HepG2 (cell line): Measurements from ENCODE around the gene SIRT5. TPM values are rescaled to one million over a fixed set of nuclear protein-coding genes. Genes with fewer than 3 reads are reported as not detected.

Experiments
- FOXO1 ChIP-seq: sonication (generic); formaldehyde crosslinking; IDR thresholded peaks from 2 replicates; pipeline ENCODE4 v1.4.0; 2020; ENCODE audit warnings: missing genetic modification reagents
- KLF13 ChIP-seq: sonication (generic); formaldehyde crosslinking; IDR thresholded peaks from 2 replicates; pipeline ENCODE4 v1.4.0; 2020; ENCODE audit warnings: mild to moderate bottlenecking, missing genetic modification reagents
- PAWR ChIP-seq: sonication (generic); formaldehyde crosslinking; IDR thresholded peaks from 2 replicates; pipeline ENCODE4 v1.4.0; 2020; ENCODE audit warnings: missing genetic modification reagents, mild to moderate bottlenecking, borderline replicate concordance
- SETDB1 ChIP-seq: sonication (generic); formaldehyde crosslinking; IDR thresholded peaks from 2 replicates; pipeline ENCODE4 v1.5.1; 2020; ENCODE audit warnings: missing genetic modification reagents, mild to moderate bottlenecking, borderline replicate concordance
- SIN3A ChIP-seq: IDR thresholded peaks from 2 replicates; pipeline ENCODE4 v1.6.1; 2011; ENCODE audit warnings: low read depth, mild to moderate bottlenecking, control low read depth, low read length, borderline replicate concordance
- ZNF260 ChIP-seq: sonication (generic); formaldehyde crosslinking; IDR thresholded peaks from 2 replicates; pipeline ENCODE4 v1.4.0; 2020; ENCODE audit warnings: missing genetic modification reagents, low read depth, mild to moderate bottlenecking, borderline replicate concordance
- ZNF430 ChIP-seq: sonication (generic); formaldehyde crosslinking; IDR thresholded peaks from 2 replicates; pipeline ENCODE4 v1.9.0; 2021; ENCODE audit warnings: mild to moderate bottlenecking, missing genetic modification reagents
- ZNF562 ChIP-seq: sonication (generic); formaldehyde crosslinking; IDR thresholded peaks from 2 replicates; pipeline ENCODE4 v1.8.0; 2022; ENCODE audit warnings: missing genetic modification reagents, borderline replicate concordance
- polyA plus RNA-seq, 8 experiments: library from polyadenylated mRNA; depleted of rRNA in 3 of 8; stranded (reverse) in 7 of 8; unstranded in 1 of 8; fragments of >200 nt; fragmentation: Illumina TruSeq in 4 of 8; extraction: Trizol in 4 of 8; gene quantifications; 2 replicates each; pipeline versions ENCODE4 v1.2.1 to v1.2.3, GENCODE V29; 2011 to 2016; ENCODE audit warnings: low read depth in 4 of 8, missing spikeins in 1 of 8, mixed read lengths in 1 of 8; ENCODE audit not compliant: insufficient read depth in 1 of 8
- total RNA-seq, 5 experiments: library from RNA; depleted of rRNA; stranded (reverse); fragments of >200 nt; fragmentation: Illumina TruSeq; extraction: Trizol; gene quantifications; 2 replicates each; pipeline ENCODE4 v1.2.3, GENCODE V29; 2016; ENCODE audit warnings: low read depth in 1 of 5
- TF ChIP-seq, protein P1 (sequence below), 2 experiments: IDR thresholded peaks; 2 replicates each; pipeline ENCODE4 v1.6.1; 2011 to 2012; ENCODE audit warnings: low read length in 2 of 2, borderline replicate concordance in 1 of 2, low read depth in 1 of 2, mild to moderate bottlenecking in 1 of 2, moderate library complexity in 1 of 2
- TF ChIP-seq, protein P2 (sequence below): sonication (generic); formaldehyde crosslinking; IDR thresholded peaks from 2 replicates; pipeline ENCODE4 v1.5.0; 2020; ENCODE audit warnings: missing genetic modification reagents, mild to moderate bottlenecking, borderline replicate concordance
- TF ChIP-seq, protein P3 (sequence below): IDR thresholded peaks from 2 replicates; pipeline ENCODE4 v1.6.1; 2016; ENCODE audit warnings: control low read depth
- TF ChIP-seq, protein P4 (sequence below): sonication (generic); formaldehyde crosslinking; IDR thresholded peaks from 2 replicates; pipeline ENCODE4 v1.5.0; 2020; ENCODE audit warnings: mild to moderate bottlenecking, missing genetic modification reagents, borderline replicate concordance

Gene SIRT5
- total and polyA plus RNA-seq, 2 of the 13 experiments (the other 11 are each of a cell fraction or from before 2014, with no cell fraction given): 14.1 to 16.6 TPM

DNA sequence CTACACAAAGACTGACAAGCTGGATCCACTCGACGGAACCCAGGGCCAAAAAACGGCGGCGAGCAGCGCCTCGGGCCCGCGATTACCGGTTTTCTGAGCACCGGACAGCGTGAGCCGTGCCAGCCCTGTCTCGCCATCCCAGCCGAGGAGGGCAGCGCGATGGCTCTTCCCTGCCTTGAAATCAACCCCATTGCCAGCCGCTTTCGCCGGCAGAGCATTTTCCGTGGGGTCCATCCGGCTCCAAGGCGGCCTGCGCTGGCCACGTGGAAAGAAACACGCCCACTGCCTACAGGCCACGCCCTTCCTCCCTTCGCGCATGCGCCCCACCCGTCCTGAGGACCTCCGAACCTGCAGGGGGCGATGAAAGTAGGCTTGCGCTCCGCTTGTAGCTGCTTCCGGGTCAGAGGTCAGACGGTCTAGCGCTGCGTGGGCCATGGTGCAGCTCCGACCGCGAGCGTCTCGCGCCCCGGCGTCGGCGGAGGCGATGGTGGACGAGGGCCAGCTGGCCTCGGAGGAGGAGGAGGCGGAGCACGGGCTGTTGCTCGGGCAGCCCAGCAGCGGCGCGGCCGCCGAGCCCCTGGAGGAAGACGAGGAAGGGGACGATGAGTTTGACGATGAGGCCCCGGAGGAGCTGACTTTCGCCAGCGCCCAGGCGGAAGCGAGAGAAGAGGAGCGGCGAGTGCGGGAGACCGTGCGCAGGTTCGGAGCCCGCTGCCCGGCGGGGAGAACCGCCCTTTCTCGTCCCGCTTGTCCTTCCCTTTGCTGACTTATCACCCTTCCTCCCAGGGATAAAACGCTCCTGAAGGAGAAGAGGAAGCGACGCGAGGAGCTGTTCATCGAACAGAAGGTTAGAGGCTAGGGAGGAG is 40.8 kb downstream of the SIRT5 start, which contains the start of gene NOL7 (continued):
- TF ChIP-seq, protein P1, sequence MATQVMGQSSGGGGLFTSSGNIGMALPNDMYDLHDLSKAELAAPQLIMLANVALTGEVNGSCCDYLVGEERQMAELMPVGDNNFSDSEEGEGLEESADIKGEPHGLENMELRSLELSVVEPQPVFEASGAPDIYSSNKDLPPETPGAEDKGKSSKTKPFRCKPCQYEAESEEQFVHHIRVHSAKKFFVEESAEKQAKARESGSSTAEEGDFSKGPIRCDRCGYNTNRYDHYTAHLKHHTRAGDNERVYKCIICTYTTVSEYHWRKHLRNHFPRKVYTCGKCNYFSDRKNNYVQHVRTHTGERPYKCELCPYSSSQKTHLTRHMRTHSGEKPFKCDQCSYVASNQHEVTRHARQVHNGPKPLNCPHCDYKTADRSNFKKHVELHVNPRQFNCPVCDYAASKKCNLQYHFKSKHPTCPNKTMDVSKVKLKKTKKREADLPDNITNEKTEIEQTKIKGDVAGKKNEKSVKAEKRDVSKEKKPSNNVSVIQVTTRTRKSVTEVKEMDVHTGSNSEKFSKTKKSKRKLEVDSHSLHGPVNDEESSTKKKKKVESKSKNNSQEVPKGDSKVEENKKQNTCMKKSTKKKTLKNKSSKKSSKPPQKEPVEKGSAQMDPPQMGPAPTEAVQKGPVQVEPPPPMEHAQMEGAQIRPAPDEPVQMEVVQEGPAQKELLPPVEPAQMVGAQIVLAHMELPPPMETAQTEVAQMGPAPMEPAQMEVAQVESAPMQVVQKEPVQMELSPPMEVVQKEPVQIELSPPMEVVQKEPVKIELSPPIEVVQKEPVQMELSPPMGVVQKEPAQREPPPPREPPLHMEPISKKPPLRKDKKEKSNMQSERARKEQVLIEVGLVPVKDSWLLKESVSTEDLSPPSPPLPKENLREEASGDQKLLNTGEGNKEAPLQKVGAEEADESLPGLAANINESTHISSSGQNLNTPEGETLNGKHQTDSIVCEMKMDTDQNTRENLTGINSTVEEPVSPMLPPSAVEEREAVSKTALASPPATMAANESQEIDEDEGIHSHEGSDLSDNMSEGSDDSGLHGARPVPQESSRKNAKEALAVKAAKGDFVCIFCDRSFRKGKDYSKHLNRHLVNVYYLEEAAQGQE (IDR thresholded peaks at IDR 0.05; ENCODE audit: borderline replicate concordance in 1 of 2, low read depth in 1 of 2, low read length in 2 of 2): peak in 1 of 2 experiments; percentile 80; a peak in 1 of 4 replicates
- TF ChIP-seq FOXO1 (peak; percentile 86), PAWR (CRISPR knock-in tag) (no peak; the same call in 1 of the 2 replicates), SIN3A (peak; percentile 98), ZNF260 (CRISPR knock-in tag) (0 out of 2 replicates have a peak, but pooled peaks have one; percentile 17), ZNF562 (CRISPR knock-in tag) (0 out of 2 replicates have a peak, but pooled peaks have one; percentile 71), ZNF430 (CRISPR knock-in tag) (peak; percentile 98; the same call in 1 of the 2 replicates), SETDB1 (CRISPR knock-in tag) (no peak), KLF13 (CRISPR knock-in tag) (peak; percentile 65)
- TF ChIP-seq, protein P2, sequence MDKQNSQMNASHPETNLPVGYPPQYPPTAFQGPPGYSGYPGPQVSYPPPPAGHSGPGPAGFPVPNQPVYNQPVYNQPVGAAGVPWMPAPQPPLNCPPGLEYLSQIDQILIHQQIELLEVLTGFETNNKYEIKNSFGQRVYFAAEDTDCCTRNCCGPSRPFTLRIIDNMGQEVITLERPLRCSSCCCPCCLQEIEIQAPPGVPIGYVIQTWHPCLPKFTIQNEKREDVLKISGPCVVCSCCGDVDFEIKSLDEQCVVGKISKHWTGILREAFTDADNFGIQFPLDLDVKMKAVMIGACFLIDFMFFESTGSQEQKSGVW (CRISPR knock-in tag): peak; percentile 75; the same call in 1 of the 2 replicates
- TF ChIP-seq, protein P3, sequence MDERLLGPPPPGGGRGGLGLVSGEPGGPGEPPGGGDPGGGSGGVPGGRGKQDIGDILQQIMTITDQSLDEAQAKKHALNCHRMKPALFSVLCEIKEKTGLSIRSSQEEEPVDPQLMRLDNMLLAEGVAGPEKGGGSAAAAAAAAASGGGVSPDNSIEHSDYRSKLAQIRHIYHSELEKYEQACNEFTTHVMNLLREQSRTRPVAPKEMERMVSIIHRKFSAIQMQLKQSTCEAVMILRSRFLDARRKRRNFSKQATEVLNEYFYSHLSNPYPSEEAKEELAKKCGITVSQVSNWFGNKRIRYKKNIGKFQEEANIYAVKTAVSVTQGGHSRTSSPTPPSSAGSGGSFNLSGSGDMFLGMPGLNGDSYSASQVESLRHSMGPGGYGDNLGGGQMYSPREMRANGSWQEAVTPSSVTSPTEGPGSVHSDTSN (CRISPR knock-in tag): no peak
- TF ChIP-seq, protein P4, sequence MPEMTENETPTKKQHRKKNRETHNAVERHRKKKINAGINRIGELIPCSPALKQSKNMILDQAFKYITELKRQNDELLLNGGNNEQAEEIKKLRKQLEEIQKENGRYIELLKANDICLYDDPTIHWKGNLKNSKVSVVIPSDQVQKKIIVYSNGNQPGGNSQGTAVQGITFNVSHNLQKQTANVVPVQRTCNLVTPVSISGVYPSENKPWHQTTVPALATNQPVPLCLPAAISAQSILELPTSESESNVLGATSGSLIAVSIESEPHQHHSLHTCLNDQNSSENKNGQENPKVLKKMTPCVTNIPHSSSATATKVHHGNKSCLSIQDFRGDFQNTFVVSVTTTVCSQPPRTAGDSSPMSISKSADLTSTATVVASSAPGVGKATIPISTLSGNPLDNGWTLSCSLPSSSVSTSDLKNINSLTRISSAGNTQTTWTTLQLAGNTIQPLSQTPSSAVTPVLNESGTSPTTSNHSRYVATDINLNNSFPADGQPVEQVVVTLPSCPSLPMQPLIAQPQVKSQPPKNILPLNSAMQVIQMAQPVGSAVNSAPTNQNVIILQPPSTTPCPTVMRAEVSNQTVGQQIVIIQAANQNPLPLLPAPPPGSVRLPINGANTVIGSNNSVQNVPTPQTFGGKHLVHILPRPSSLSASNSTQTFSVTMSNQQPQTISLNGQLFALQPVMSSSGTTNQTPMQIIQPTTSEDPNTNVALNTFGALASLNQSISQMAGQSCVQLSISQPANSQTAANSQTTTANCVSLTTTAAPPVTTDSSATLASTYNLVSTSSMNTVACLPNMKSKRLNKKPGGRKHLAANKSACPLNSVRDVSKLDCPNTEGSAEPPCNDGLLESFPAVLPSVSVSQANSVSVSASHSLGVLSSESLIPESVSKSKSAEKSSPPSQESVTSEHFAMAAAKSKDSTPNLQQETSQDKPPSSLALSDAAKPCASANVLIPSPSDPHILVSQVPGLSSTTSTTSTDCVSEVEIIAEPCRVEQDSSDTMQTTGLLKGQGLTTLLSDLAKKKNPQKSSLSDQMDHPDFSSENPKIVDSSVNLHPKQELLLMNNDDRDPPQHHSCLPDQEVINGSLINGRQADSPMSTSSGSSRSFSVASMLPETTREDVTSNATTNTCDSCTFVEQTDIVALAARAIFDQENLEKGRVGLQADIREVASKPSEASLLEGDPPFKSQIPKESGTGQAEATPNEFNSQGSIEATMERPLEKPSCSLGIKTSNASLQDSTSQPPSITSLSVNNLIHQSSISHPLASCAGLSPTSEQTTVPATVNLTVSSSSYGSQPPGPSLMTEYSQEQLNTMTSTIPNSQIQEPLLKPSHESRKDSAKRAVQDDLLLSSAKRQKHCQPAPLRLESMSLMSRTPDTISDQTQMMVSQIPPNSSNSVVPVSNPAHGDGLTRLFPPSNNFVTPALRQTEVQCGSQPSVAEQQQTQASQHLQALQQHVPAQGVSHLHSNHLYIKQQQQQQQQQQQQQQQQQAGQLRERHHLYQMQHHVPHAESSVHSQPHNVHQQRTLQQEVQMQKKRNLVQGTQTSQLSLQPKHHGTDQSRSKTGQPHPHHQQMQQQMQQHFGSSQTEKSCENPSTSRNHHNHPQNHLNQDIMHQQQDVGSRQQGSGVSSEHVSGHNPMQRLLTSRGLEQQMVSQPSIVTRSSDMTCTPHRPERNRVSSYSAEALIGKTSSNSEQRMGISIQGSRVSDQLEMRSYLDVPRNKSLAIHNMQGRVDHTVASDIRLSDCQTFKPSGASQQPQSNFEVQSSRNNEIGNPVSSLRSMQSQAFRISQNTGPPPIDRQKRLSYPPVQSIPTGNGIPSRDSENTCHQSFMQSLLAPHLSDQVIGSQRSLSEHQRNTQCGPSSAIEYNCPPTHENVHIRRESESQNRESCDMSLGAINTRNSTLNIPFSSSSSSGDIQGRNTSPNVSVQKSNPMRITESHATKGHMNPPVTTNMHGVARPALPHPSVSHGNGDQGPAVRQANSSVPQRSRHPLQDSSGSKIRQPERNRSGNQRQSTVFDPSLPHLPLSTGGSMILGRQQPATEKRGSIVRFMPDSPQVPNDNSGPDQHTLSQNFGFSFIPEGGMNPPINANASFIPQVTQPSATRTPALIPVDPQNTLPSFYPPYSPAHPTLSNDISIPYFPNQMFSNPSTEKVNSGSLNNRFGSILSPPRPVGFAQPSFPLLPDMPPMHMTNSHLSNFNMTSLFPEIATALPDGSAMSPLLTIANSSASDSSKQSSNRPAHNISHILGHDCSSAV: peak; percentile 91; the same call in 1 of the 2 replicates
